CD4-positive, alpha-beta T cell treated with Interleukin-2 at 100 ng/mL for 4 hours (primary cell): ENCODE data around the gene C1orf159.
"Not testable (repeated sequence)": the region's sequence is repeated elsewhere in the genome, so short reads cannot be mapped to it uniquely, and the experiment has no call there.

Experiments used
- DNase-seq: peaks from one replicate; pipeline ENCODE4 v3.0.0-alpha.2; 2020; ENCODE audit warnings: low spot score

C1orf159 gene

GRCh38 chr1:1115786-1116700, at the start of gene C1orf159:
TSS of gene C1orf159 (minus strand) at chr1:1116089. CDS start at chr1:1091543, 24,546 bp downstream.
- peak; percentile 99 for DNase-seq

- no peak for DNase-seq
These were observed 49.6 kb upstream of the C1orf159 start for GRCh38 chr1:1165485-1165884.

GRCh38 chr1:1164701-1165451, 49.0 kb upstream of the C1orf159 start:
- no peak for DNase-seq

GRCh38 chr1:1164361-1164700, 48.4 kb upstream of the C1orf159 start:
- DNase-seq = no peak

GRCh38 chr1:1163538-1164070, 47.7 kb upstream of the C1orf159 start:
- DNase-seq = no peak

DNA sequence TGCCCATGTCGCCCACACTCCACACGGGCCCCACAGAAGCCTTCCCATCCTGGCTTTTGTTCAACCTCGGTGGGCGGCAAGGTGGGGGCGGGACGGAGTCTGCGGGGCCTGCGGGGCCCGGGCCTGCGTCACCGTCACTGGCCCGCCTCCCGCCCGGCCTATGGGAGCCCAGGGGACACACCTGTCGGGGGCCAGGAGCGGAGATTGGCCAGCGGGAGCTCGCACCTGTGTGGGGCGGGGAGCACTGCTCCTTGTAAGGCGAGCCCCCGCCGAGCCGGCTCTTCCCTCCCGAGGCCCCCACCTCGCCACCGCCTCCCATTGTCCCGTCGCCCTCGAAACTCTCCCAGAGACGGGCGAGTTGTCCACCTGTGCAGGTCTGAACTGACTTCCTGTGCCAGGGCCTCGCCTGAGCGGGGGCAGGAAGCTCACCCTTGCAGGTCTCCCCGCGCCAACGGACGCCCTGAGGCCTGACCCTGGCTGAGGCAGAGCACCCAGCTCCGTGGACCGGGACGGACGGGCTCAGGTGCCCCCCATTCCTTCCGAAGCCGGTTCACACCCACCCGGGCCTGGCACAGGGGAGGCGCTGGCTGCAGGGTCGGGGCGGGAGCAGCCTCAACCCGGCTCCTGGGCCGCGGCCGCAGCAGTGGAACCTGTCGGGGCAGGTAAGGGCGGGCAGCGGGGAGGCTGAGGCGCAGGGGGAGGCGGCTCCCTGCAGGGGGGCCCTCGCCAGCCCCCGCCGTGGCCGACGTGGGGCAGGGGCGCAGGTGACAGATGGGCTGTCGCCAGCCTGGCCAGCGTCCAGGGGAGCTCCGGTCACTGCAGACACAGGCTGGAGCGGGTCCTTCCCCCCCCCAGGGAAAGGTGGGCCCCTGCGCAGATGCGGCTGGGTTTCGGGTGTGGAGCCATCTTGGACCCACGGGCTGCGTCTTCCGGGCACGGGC, 47.0 kb upstream of the C1orf159 start:
- no peak for DNase-seq

- DNase-seq = no peak
These were observed 45.8 kb upstream of the C1orf159 start for GRCh38 chr1:1161683-1162079.

DNA sequence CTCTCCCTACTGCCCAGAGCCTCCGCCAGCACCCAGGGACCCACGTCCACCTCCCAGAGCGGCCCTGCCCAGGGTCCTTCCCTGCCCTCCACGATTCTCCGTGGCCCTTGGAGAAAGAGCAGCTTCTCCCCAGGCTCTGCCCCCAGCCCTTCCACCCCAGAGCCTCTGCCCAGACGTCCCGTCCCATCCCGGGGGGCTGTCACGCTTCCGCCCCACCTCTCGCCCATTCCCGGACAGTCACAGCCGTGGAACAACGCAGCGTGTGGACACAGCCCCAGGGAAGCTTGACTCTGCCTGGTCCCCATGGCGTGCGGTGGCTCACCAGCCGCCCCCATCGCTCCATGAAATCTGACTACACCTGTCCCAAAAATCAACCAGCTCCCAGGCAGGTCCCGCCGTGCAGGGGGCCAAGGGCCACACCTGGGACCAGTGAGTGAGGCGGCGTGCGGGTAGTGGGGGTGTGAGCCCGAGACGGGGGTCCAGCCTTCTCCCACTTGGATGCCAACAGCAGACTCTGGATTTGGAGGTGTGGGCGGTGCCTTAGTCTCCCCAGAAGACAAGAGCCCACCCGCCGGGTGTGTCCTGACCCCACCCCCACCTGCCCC, 45.3 kb upstream of the C1orf159 start:
- DNase-seq = no peak

DNA sequence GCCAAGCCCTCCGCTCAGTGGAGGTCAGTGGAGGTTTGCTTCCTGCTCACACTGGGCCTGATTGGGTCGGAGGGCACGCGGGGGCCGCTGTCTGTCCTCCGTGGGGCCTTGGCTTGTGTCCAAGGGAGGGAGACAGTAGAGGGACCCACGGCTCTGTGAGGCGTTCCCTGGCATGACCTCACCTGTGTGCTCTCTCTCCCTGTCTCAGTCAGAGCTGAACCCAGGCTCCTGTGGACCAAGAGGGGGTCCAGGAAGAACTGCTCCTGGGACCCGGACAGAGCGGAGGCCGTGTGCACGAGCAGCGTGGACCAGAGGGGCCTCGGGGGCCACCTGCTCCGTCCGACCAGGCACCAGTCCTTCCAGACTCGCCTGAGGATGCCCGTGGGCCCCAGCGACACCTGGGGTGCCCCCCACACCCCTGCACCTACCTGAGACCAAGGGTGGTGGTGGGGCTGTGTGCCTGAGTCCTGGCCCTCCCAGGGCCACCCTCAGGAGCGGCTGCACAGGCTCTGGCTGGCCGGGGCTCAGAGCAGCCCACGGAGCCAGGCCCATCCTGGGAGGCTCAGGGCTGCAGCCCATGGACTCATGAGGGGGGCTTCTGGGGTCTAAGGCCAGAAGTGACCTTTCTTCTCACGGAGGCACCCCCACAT, 44.5 kb upstream of the C1orf159 start:
- no peak for DNase-seq

GRCh38 chr1:1157914-1158710, 42.2 kb upstream of the C1orf159 start:
- no peak for DNase-seq

- DNase-seq = peak; percentile 65
These were observed 41.6 kb upstream of the C1orf159 start for GRCh38 chr1:1157426-1157913.

DNA sequence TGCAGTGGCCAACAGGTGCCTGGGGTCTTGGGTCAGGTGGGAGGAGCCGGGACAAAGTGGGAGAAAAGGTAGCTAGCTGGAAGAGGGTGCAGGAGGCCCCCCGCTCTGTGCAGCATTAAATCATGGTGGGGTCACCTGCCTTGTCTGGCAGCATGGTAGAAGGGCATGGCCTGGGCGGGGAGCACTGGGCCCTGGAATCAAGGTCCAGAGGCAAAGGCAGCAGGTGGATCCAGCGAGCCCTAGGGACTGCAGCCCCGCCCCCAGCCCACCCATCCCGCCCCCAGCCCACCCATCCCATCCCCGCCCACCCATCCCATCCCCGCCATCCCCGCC, 41.1 kb upstream of the C1orf159 start:
- DNase-seq = no peak

DNA sequence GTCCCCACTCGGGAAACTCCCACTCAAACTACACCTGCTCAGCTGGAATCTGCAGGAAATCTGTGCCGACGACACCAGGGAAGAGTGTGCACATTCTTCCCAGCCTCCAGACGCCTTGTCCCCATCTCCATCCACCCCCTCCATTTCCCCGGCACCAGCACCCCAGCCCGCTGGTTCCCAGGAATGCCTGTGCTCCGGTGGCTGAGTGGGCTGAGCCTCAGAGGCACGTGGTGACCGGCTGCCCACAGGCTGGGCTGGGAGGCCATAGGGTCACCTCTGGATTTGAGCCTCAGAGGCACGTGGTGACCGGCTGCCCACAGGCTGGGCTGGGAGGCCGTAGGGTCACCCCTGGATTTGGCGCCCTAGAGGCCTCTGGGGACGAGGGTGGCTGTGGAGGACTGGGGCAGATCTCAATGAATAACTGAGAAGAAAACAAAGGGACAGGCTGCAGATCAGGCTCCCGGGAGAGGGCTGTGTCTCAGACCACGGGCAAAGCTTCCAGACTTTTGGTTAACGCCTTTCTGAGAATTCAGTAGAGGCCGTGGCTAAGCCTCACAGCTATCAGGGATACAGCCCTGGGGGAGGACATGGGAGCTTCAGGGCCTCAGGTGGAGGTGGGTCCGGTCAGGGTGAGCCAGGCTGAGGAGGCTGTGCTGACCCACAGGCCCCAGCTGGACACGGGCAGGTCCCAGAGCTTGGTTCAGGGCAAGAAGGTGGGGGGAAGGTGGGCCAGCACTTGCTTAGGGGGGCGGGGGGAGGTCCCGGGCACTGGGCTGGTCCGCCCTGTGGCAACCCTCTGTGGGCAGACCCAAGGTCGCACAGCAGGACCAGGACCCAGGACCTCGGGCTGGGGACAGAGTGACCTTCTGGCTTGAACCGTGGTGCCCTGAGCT, 40.5 kb upstream of the C1orf159 start:
- no peak for DNase-seq

DNA sequence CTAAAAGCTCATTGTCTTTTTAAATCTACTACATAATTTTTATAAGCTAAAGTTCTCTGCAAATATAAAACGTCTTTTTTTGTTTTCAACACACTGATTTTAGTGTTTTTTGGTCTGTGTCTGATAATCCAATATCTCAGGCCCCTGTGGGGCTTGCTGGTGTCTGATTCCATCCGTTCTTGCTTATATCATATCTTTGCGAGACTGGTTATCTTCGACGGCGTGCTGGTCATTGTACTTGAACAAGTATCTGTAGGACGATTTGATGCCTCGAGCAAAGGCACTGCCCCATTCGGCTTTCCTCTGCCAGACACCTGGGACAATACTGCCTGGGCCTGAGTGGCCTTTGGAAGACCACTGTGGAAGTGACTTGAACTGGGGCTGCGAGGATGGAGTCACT, 39.4 kb upstream of the C1orf159 start:
- no peak for DNase-seq

DNA sequence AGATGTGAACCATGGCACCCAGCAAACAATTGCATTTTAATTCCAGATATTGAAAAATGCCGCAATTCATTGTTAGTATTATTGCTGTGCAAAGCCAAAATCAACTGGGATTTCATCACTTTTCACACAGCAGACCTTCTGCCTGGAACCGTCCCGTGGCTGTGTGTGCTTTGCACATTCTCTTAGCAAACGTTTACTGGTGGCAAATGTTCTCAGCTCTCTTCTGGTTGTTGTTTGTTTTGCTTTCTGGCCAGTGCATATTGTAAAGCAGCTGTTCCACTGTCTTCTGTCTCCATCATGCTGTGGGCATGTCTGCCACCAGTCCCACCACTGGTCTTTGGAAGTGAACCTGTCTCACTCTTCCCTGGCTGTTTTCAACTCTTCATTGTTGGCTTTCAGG, 38.0 kb upstream of the C1orf159 start:
- DNase-seq = no peak

DNA sequence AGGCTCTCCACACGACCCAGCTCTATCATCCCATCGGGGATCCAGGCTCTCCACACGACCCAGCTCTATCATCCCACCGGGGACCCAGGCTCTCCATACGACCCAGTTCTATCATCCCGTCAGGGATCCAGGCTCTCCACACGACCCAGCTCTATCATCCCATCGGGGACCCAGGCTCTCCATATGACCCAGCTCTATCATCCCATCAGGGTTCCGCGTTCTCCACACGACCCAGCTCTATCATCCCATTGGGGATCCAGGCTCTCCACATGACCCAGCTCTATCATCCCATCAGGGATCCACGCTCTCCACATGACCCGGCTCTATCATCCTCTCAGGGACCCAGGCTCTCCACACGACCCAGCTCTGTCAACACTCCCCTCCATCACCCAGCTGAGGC, 37.3 kb upstream of the C1orf159 start:
- not testable (repeated sequence) for DNase-seq

DNA sequence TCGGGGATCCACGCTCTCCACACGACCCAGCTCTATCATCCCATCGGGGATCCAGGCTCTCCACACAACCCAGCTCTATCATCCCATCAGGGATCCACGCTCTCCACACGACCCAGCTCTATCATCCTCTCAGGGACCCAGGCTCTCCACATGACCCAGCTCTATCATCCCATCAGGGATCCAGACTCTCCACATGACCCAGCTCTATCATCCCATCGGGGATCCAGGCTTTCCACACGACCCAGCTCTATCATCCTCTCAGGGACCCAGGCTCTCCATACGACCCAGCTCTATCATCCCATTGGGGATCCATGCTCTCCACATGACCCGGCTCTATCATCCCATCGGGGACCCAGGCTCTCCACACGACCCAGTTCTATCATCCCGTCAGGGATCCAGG, 36.5 kb upstream of the C1orf159 start:
- not testable (repeated sequence) for DNase-seq

DNA sequence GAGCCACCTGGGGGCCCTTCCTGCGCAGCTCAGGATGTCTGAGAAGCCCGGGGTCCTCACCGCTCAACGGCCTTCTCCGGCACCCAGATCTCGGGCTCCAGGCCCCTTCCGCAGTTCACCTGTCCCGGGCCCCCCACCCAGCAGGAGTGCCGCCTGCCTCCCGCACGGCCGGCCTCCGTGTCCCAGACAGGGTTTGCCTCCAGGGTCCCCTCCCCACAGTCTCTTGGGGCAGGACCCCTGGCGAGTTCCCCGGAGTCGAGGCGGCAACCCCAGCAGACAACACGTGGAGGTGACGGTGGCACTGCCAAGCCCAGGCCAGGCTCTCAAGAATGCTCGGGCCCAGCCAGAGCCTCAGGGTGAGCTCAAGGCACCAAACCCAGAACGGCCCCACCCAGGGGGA, 35.4 kb upstream of the C1orf159 start:
- no peak for DNase-seq

GRCh38 chr1:1150100-1150499, 34.2 kb upstream of the C1orf159 start:
- no peak for DNase-seq
